Raji (cell line): ENCODE results near the gene TTC4.

Experiments
- POLR2A ChIP-seq: IDR thresholded peaks from 2 replicates; pipeline ENCODE4 v1.6.1; 2011; ENCODE audit warnings: low read depth, low read length, control low read depth; ENCODE audit not compliant: insufficient read depth

Gene TTC4

GRCh38 chr1:54715493-54716298 is at the start of gene TTC4:
Gene TTC4 (plus strand): TSS chr1:54715861. CDS start chr1:54715909, 48 bp downstream.
- peak; percentile 93 for TF ChIP-seq POLR2A

- no peak for TF ChIP-seq POLR2A
Observed at GRCh38 chr1:54666333-54666732, 49.3 kb upstream of the TTC4 start.

- TF ChIP-seq POLR2A, result no peak
Observed at GRCh38 chr1:54667797-54668196, 47.9 kb upstream of the TTC4 start.

- no peak for TF ChIP-seq POLR2A
Observed at GRCh38 chr1:54668567-54668966, 47.1 kb upstream of the TTC4 start.

GRCh38 chr1:54671985-54672608 is 43.6 kb upstream of the TTC4 start:
- no peak for TF ChIP-seq POLR2A

GRCh38 chr1:54678776-54679643 is 36.7 kb upstream of the TTC4 start:
- no peak for TF ChIP-seq POLR2A

GRCh38 chr1:54679706-54680105 is 36.0 kb upstream of the TTC4 start:
- TF ChIP-seq POLR2A, result no peak

GRCh38 chr1:54680387-54680786 is 35.3 kb upstream of the TTC4 start:
- TF ChIP-seq POLR2A, result no peak

- no peak for TF ChIP-seq POLR2A
Observed at GRCh38 chr1:54681358-54681757, 34.3 kb upstream of the TTC4 start.

GRCh38 chr1:54683453-54683852 is 32.2 kb upstream of the TTC4 start:
- TF ChIP-seq POLR2A, result no peak

GRCh38 chr1:54685335-54685905 is 30.2 kb upstream of the TTC4 start:
- no peak for TF ChIP-seq POLR2A

GRCh38 chr1:54686155-54686554 is 29.5 kb upstream of the TTC4 start:
- TF ChIP-seq POLR2A, result no peak

- no peak for TF ChIP-seq POLR2A
Observed at GRCh38 chr1:54694771-54695170, 20.9 kb upstream of the TTC4 start.

GRCh38 chr1:54695221-54695620 is 20.4 kb upstream of the TTC4 start:
- no peak for TF ChIP-seq POLR2A

- TF ChIP-seq POLR2A, result no peak
Observed at GRCh38 chr1:54695764-54696163, 19.9 kb upstream of the TTC4 start.

GRCh38 chr1:54696262-54696661 is 19.4 kb upstream of the TTC4 start:
- no peak for TF ChIP-seq POLR2A

GRCh38 chr1:54697896-54698295 is 17.8 kb upstream of the TTC4 start:
- TF ChIP-seq POLR2A, result no peak
